GM21360 (cell line): Measurements from ENCODE around the gene LCN15.
"Not testable (repeated sequence)": the region's sequence is repeated elsewhere in the genome, so short reads cannot be mapped to it uniquely, and the experiment has no call there.

Experiments
- ATAC-seq: cut with Tn5 transposase; IDR thresholded peaks from one replicate; pipeline ENCODE4 v1.9.1; 2021; ENCODE audit warnings: mild to moderate bottlenecking, moderate library complexity; ENCODE audit not compliant: unreplicated experiment

Gene LCN15

GRCh38 chr9:136764301-136764891, at the start of gene LCN15:
TSS of gene LCN15 (minus strand) at chr9:136764518. CDS start at chr9:136764488, 30 bp downstream.
- no peak for ATAC-seq

GRCh38 chr9:136808806-136809158, 44.5 kb upstream of the LCN15 start:
- ATAC-seq: no peak

GRCh38 chr9:136808075-136808805, 43.9 kb upstream of the LCN15 start:
- ATAC-seq: peak; percentile 26

GRCh38 chr9:136807281-136808074, 43.2 kb upstream of the LCN15 start, which contains the start of gene RABL6:
TSS of gene RABL6 (plus strand) at chr9:136807948. CDS start at chr9:136808197, 249 bp downstream.
- peak; percentile 67 for ATAC-seq

GRCh38 chr9:136806631-136807201, 42.4 kb upstream of the LCN15 start:
- no peak for ATAC-seq

- ATAC-seq: no peak
These were observed 41.7 kb upstream of the LCN15 start for GRCh38 chr9:136806067-136806466.

GRCh38 chr9:136805207-136805740, 41.0 kb upstream of the LCN15 start:
- no peak for ATAC-seq

GRCh38 chr9:136804509-136805206, 40.3 kb upstream of the LCN15 start:
- no peak for ATAC-seq

- no peak for ATAC-seq
These were observed 39.5 kb upstream of the LCN15 start for GRCh38 chr9:136803551-136804508.

- not testable (repeated sequence) for ATAC-seq
These were observed 38.8 kb upstream of the LCN15 start for GRCh38 chr9:136803009-136803550.

GRCh38 chr9:136802321-136802720, 38.0 kb upstream of the LCN15 start:
- ATAC-seq: no peak

- peak; percentile 44 for ATAC-seq
These were observed 35.7 kb upstream of the LCN15 start for GRCh38 chr9:136799854-136800657.

GRCh38 chr9:136799079-136799853, 34.9 kb upstream of the LCN15 start:
- no peak for ATAC-seq

GRCh38 chr9:136798708-136799078, 34.4 kb upstream of the LCN15 start:
- ATAC-seq: no peak

- not testable (repeated sequence) for ATAC-seq
These were observed 32.5 kb upstream of the LCN15 start for GRCh38 chr9:136796775-136797347.

GRCh38 chr9:136796238-136796774, 32.0 kb upstream of the LCN15 start, which contains the start of gene CCDC183:
TSS of gene CCDC183 (plus strand) at chr9:136796338. CDS start at chr9:136796398, 60 bp downstream.
- no peak for ATAC-seq

- no peak for ATAC-seq
These were observed 30.7 kb upstream of the LCN15 start for GRCh38 chr9:136795000-136795348.
